Neural crest cell (in vitro differentiated cells): ENCODE measurements around the gene IRF8. TPM values are rescaled to one million over a fixed set of nuclear protein-coding genes. Genes with fewer than 3 reads are reported as not detected.

Source experiments
- DNase-seq: peaks from one replicate; pipeline ENCODE4 v3.0.0; 2021; ENCODE audit warnings: low read depth, mixed read lengths, low spot score
- H3K27ac Mint-ChIP-seq: one replicate; pipeline ENCODE4 v1.8.0; 2021; ENCODE audit warnings: mild to moderate bottlenecking, mixed read lengths; ENCODE audit not compliant: unreplicated experiment
- H3K27me3 Mint-ChIP-seq: 2 replicates; pipeline ENCODE4 v1.8.0; 2021; ENCODE audit warnings: low read depth, mild to moderate bottlenecking, mixed read lengths
- H3K36me3 Mint-ChIP-seq: 2 replicates; pipeline ENCODE4 v1.8.0; 2021; ENCODE audit warnings: low read depth, mild to moderate bottlenecking, mixed read lengths
- H3K4me1 Mint-ChIP-seq: 2 replicates; pipeline ENCODE4 v1.8.0; 2021; ENCODE audit warnings: mixed read lengths
- H3K4me3 Mint-ChIP-seq: one replicate; pipeline ENCODE4 v1.8.0; 2021; ENCODE audit warnings: mild to moderate bottlenecking, mixed read lengths
- H3K9me3 Mint-ChIP-seq: 2 replicates; pipeline ENCODE4 v1.8.0; 2021; ENCODE audit warnings: mixed read lengths
- total RNA-seq: library from RNA; stranded (reverse); gene quantifications from 2 replicates; pipeline ENCODE4 v1.2.1, GENCODE V29; 2021
- TF ChIP-seq, protein P1 (sequence below): fragments of 200-600 bp; sonication (generic); conservative IDR thresholded peaks from 2 replicates; pipeline ENCODE4 v1.5.0; 2021; ENCODE audit warnings: antibody characterized with exemption, mild to moderate bottlenecking

IRF8 gene
- total RNA-seq, 1 donor from 2014 or later, result 0.19 TPM

GRCh38 chr16:85943711-85944110, 44.7 kb downstream of the IRF8 start:
- no peak for DNase-seq
- H3K27me3 Mint-ChIP-seq, result peaks cover 50% of the 10 kb centered on the region
- TF ChIP-seq, protein P1, sequence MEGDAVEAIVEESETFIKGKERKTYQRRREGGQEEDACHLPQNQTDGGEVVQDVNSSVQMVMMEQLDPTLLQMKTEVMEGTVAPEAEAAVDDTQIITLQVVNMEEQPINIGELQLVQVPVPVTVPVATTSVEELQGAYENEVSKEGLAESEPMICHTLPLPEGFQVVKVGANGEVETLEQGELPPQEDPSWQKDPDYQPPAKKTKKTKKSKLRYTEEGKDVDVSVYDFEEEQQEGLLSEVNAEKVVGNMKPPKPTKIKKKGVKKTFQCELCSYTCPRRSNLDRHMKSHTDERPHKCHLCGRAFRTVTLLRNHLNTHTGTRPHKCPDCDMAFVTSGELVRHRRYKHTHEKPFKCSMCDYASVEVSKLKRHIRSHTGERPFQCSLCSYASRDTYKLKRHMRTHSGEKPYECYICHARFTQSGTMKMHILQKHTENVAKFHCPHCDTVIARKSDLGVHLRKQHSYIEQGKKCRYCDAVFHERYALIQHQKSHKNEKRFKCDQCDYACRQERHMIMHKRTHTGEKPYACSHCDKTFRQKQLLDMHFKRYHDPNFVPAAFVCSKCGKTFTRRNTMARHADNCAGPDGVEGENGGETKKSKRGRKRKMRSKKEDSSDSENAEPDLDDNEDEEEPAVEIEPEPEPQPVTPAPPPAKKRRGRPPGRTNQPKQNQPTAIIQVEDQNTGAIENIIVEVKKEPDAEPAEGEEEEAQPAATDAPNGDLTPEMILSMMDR, result no peak
- H3K36me3 Mint-ChIP-seq, result no peaks in the 10 kb centered on the region
- peaks cover 8% of the 10 kb centered on the region for H3K4me1 Mint-ChIP-seq
- H3K27ac Mint-ChIP-seq, result no peak overlapping the region
- H3K9me3 Mint-ChIP-seq, result no peaks in the 10 kb centered on the region
- H3K4me3 Mint-ChIP-seq, result no peak overlapping the region

GRCh38 chr16:85944572-85945423, 45.8 kb downstream of the IRF8 start:
- H3K36me3 Mint-ChIP-seq, result no peaks in the 10 kb centered on the region

DNA sequence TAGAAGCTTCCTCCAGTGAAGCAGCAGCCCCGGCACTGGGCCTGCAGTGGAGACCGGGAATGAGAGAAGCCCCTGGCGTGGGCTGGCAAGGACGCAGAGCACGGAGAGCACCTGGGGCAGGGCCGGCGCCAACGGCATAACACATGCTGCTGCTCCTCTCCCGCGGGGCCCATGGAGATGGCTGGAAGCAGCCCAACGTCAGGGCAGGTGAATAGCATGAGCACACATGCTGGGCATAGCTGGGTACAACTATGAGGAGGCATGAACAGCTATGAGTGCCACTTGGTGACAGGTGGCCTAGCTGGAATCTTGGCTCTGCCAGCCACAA, 46.4 kb downstream of the IRF8 start:
- no peak for DNase-seq
- Mint-ChIP-seq H3K27ac (no peak overlapping the region), H3K4me3 (no peak overlapping the region), H3K4me1 (peaks cover 8% of the 10 kb centered on the region), H3K9me3 (no peaks in the 10 kb centered on the region), H3K27me3 (peaks cover 44% of the 10 kb centered on the region), H3K36me3 (no peaks in the 10 kb centered on the region)
- TF ChIP-seq, protein P1, result no peak

More at GRCh38 chr16:85944572-85945423, 45.8 kb downstream of the IRF8 start:
- TF ChIP-seq, protein P1, result no peak
- Mint-ChIP-seq H3K9me3 (no peaks in the 10 kb centered on the region), H3K27ac (no peak overlapping the region), H3K4me1 (peaks cover 8% of the 10 kb centered on the region), H3K4me3 (no peak overlapping the region), H3K27me3 (peaks cover 45% of the 10 kb centered on the region)
- DNase-seq, result no peak

DNA sequence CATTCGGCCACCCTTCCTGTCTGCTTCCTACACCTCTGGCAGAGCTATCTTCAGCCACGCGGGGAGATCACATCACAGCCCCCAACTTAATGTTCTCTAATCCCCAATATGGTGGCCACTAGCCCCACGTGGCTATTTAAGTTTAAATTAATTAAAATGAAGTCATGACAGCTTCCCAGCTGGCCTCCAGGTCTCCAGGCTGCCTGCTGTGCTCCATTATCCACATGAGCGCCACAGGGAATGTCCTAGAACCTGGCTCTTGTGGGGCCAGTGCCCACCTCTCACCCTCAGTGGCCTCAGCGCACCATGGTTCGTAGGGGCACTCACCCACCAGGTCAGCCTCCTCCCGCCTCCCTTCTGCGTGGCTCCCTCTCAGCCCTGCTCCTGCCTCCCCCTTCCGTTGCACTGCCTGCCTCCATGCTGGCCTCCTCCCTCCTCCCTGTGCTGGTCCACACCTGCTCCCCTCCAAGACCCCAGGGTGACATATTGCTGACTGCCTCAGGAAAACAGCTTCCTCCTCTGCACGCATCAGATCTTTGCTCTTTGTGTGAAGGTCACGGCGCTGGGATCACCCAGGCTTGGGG, 47.7 kb downstream of the IRF8 start:
- Mint-ChIP-seq H3K4me3 (no peak overlapping the region), H3K27ac (no peak overlapping the region), H3K36me3 (no peaks in the 10 kb centered on the region), H3K27me3 (peaks cover 40% of the 10 kb centered on the region), H3K9me3 (no peaks in the 10 kb centered on the region), H3K4me1 (peaks cover 8% of the 10 kb centered on the region)
- TF ChIP-seq, protein P1, result no peak
- no peak for DNase-seq

GRCh38 chr16:85947230-85948137, 48.5 kb downstream of the IRF8 start:
- H3K36me3 Mint-ChIP-seq, result no peaks in the 10 kb centered on the region
- TF ChIP-seq, protein P1, result no peak
- DNase-seq, result no peak
- H3K4me1 Mint-ChIP-seq, result peaks cover 8% of the 10 kb centered on the region
- H3K27me3 Mint-ChIP-seq, result peaks cover 33% of the 10 kb centered on the region
- no peaks in the 10 kb centered on the region for H3K9me3 Mint-ChIP-seq
- no peak overlapping the region for H3K4me3 Mint-ChIP-seq
- H3K27ac Mint-ChIP-seq, result no peak overlapping the region
